ENCODE measurements around the gene NASP. TPM values are rescaled to one million over a fixed set of nuclear protein-coding genes. Genes with fewer than 3 reads are reported as not detected.

NASP gene
- total and polyA plus RNA-seq, 2 experiments from 2014 or later = 294 to 1,039 TPM

GRCh38 chr1:45563843-45564242, 20.0 kb upstream of the NASP start:
- Histone ChIP-seq H2AFZ (no peak overlapping the region), H3K4me3 (no peak overlapping the region), H3K4me2 (no peak overlapping the region), H3K4me1 (ENCODE audit: insufficient read depth) (no peaks in the 10 kb centered on the region), H3K27me3 (ENCODE audit: insufficient read depth) (no peaks in the 10 kb centered on the region), H4K20me1 (replicated peaks; ENCODE audit: insufficient read depth) (peaks cover 34% of the 10 kb centered on the region), H3F3A (replicated peaks; ENCODE audit: low read depth) (peaks cover 23% of the 10 kb centered on the region), H3K36me3 (ENCODE audit: insufficient read depth) (peaks cover 55% of the 10 kb centered on the region), H3K9me2 (ENCODE audit: insufficient read depth) (no peaks in the 10 kb centered on the region), H3K79me2 (replicated peaks; ENCODE audit: insufficient read depth) (peaks cover 45% of the 10 kb centered on the region), H3K27ac (ENCODE audit: low read depth) (no peak overlapping the region; the same call in 1 of the 2 replicates)
- no peak for ATAC-seq
- Mint-ChIP-seq H3K9me3 (no peaks in the 10 kb centered on the region), H3K27ac (no peak overlapping the region), H3K36me3 (ENCODE audit: low read depth) (peaks cover 87% of the 10 kb centered on the region), H3K4me1 (no peaks in the 10 kb centered on the region), H3K4me3 (no peak overlapping the region), H3K27me3 (ENCODE audit: insufficient read depth, low read depth, poor library complexity) (peaks cover 10% of the 10 kb centered on the region)
- TF ChIP-seq ZNF114 (CRISPR knock-in tag; IDR thresholded peaks at IDR 0.05) (no peak), POLR2AphosphoS5 (IDR thresholded peaks at IDR 0.05; ENCODE audit: low read depth) (no peak)
- TF ChIP-seq, protein P1, sequence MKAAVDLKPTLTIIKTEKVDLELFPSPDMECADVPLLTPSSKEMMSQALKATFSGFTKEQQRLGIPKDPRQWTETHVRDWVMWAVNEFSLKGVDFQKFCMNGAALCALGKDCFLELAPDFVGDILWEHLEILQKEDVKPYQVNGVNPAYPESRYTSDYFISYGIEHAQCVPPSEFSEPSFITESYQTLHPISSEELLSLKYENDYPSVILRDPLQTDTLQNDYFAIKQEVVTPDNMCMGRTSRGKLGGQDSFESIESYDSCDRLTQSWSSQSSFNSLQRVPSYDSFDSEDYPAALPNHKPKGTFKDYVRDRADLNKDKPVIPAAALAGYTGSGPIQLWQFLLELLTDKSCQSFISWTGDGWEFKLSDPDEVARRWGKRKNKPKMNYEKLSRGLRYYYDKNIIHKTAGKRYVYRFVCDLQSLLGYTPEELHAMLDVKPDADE (IDR thresholded peaks at IDR 0.05) = no peak
- DNase-seq (ENCODE audit: low spot score) = no peak

DNA sequence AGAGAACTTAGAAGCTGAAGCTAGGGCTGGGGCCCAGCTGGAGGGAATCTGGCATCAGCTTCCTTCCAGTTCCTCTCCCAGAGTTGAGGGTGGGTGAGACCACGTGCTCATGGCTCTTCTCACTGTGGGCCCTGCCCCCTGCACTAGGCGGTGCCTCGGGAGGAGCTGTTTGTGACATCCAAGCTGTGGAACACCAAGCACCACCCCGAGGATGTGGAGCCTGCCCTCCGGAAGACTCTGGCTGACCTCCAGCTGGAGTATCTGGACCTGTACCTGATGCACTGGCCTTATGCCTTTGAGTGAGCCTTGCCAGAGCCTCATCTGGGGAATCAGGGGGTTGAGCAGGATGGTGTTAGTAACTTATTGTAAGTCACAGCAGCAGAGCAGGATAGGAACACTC, 17.1 kb upstream of the NASP start:
- Histone ChIP-seq H3K27ac (ENCODE audit: low read depth) (peak overlapping the region; percentile 39; the same call in 1 of the 2 replicates), H3K79me2 (replicated peaks; ENCODE audit: insufficient read depth) (peaks cover 27% of the 10 kb centered on the region), H4K20me1 (replicated peaks; ENCODE audit: insufficient read depth) (peaks cover 27% of the 10 kb centered on the region), H3F3A (replicated peaks; ENCODE audit: low read depth) (peaks cover 42% of the 10 kb centered on the region), H3K4me1 (ENCODE audit: insufficient read depth) (peaks cover under 1% of the 10 kb centered on the region; the same call in 1 of the 2 replicates), H3K4me3 (no peak overlapping the region), H3K4me2 (no peak overlapping the region), H3K9me2 (ENCODE audit: insufficient read depth) (no peaks in the 10 kb centered on the region), H2AFZ (no peak overlapping the region), H3K36me3 (ENCODE audit: insufficient read depth) (peaks cover 54% of the 10 kb centered on the region), H3K27me3 (ENCODE audit: insufficient read depth) (no peaks in the 10 kb centered on the region)
- Mint-ChIP-seq H3K4me3 (no peak overlapping the region), H3K4me1 (peaks cover 2% of the 10 kb centered on the region), H3K9me3 (no peaks in the 10 kb centered on the region), H3K27me3 (ENCODE audit: insufficient read depth, low read depth, poor library complexity) (peaks cover 5% of the 10 kb centered on the region), H3K36me3 (ENCODE audit: low read depth) (peaks cover 86% of the 10 kb centered on the region), H3K27ac (no peak overlapping the region)
- TF ChIP-seq ZNF462 (CRISPR knock-in tag; IDR thresholded peaks at IDR 0.05) = no peak
- TF ChIP-seq CTCF (conservative IDR thresholded peaks at IDR 0.05; ENCODE audit: low read depth in 2 of 2) = no peak
- no peak for TF ChIP-seq CREB1 (CRISPR knock-in tag; IDR thresholded peaks at IDR 0.05; ENCODE audit: low read depth)
- no peak for TF ChIP-seq EZH2 (IDR thresholded peaks at IDR 0.05; ENCODE audit: low read depth, unreplicated experiment)
- no peak for DNase-seq (ENCODE audit: low spot score)
- no peak for ATAC-seq
